ENCODE data around the gene FAM3B. TPM values are rescaled to one million over a fixed set of nuclear protein-coding genes. Genes with fewer than 3 reads are reported as not detected.

Gene FAM3B
- total and polyA plus RNA-seq, 2 experiments from 2014 or later, result 2.5 to 3.6 TPM

DNA sequence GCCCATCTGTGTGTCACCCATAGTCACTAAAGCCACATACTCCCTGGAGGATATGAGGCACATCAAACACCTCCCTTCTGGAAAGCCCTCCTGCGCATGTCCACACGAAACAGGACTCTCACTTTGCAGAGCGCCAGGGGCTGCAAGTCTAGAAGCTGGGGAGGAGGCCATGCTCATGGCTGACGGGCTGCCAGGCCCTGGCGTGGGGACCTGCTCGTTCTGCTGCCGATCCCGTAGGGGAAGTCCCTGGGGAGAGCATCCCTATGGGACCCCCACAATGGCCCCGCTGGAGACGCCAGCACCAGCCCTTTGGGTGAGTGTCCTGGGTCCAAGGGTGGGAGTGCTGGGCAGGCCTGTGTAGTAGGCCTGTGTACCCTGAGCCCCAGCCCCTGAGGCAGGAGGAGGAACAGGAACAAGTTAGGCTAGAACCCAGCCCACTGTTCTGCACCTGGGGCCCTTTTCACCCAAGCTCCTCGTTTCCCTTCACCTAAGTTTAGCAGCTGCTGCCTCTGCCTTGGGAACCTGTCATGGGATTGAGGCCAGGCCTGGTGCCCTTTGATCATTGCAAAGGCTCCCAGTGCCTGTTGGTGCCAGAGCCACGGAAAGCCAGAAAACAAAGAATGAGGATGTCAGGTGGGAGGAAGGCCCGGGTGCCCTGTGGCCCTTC, 9.9 kb downstream of the FAM3B start:
- Mint-ChIP-seq H3K4me3 (no peak overlapping the region), H3K4me1 (peaks cover 15% of the 10 kb centered on the region), H3K27me3 (ENCODE audit: insufficient read depth, low read depth, poor library complexity) (peaks cover 6% of the 10 kb centered on the region), H3K36me3 (ENCODE audit: low read depth) (no peaks in the 10 kb centered on the region), H3K9me3 (no peaks in the 10 kb centered on the region), H3K27ac (no peak overlapping the region)
- no peak overlapping the region for H3K27ac ChIP-seq (ENCODE audit: low read depth)
- no peaks in the 10 kb centered on the region for H3K27me3 ChIP-seq (ENCODE audit: insufficient read depth)
- no peaks in the 10 kb centered on the region for H3F3A ChIP-seq (replicated peaks; ENCODE audit: low read depth)
- H3K4me2 ChIP-seq, result no peak overlapping the region
- H3K9me2 ChIP-seq (ENCODE audit: insufficient read depth), result no peaks in the 10 kb centered on the region
- H3K36me3 ChIP-seq (ENCODE audit: insufficient read depth), result no peaks in the 10 kb centered on the region
- H3K79me2 ChIP-seq (replicated peaks; ENCODE audit: insufficient read depth), result no peaks in the 10 kb centered on the region
- no peak overlapping the region for H2AFZ ChIP-seq
- DNase-seq (ENCODE audit: low spot score) (no peak), ATAC-seq (no peak)
- no peaks in the 10 kb centered on the region; the same call in 1 of the 2 replicates for H3K4me1 ChIP-seq (ENCODE audit: insufficient read depth)
- no peak overlapping the region for H3K4me3 ChIP-seq
- H4K20me1 ChIP-seq (replicated peaks; ENCODE audit: insufficient read depth), result no peaks in the 10 kb centered on the region
- TF ChIP-seq EZH2phosphoT487 (IDR thresholded peaks at IDR 0.05; ENCODE audit: unreplicated experiment) (no peak), JUNB (IDR thresholded peaks at IDR 0.05; ENCODE audit: unreplicated experiment) (no peak), NANOG (IDR thresholded peaks at IDR 0.05; ENCODE audit: borderline replicate concordance) (no peak), STAT1 (IDR thresholded peaks at IDR 0.05; ENCODE audit: unreplicated experiment) (no peak), ZNF114 (CRISPR knock-in tag; IDR thresholded peaks at IDR 0.05) (no peak)
- TF ChIP-seq, protein P1, sequence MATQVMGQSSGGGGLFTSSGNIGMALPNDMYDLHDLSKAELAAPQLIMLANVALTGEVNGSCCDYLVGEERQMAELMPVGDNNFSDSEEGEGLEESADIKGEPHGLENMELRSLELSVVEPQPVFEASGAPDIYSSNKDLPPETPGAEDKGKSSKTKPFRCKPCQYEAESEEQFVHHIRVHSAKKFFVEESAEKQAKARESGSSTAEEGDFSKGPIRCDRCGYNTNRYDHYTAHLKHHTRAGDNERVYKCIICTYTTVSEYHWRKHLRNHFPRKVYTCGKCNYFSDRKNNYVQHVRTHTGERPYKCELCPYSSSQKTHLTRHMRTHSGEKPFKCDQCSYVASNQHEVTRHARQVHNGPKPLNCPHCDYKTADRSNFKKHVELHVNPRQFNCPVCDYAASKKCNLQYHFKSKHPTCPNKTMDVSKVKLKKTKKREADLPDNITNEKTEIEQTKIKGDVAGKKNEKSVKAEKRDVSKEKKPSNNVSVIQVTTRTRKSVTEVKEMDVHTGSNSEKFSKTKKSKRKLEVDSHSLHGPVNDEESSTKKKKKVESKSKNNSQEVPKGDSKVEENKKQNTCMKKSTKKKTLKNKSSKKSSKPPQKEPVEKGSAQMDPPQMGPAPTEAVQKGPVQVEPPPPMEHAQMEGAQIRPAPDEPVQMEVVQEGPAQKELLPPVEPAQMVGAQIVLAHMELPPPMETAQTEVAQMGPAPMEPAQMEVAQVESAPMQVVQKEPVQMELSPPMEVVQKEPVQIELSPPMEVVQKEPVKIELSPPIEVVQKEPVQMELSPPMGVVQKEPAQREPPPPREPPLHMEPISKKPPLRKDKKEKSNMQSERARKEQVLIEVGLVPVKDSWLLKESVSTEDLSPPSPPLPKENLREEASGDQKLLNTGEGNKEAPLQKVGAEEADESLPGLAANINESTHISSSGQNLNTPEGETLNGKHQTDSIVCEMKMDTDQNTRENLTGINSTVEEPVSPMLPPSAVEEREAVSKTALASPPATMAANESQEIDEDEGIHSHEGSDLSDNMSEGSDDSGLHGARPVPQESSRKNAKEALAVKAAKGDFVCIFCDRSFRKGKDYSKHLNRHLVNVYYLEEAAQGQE (IDR thresholded peaks at IDR 0.05; ENCODE audit: unreplicated experiment), result no peak

DNA sequence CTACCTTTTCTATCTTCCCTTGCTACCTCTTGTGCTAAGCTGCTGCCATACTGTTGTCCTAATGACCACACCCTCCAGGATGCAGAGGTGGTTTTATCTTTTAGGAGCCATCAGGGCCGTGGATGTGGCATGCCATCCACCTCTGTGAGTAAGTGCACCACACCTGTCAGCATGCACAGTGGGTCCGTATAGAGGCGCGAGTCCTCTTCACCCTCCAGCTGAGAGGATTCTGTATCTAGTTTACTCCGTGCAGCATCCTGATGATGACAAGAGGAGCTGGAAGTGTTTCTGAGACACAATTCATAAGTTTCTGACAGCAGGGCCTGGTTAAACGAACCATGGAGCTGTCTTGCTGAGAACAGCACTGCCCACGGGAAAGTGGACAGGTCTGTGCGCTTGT, 11.2 kb downstream of the FAM3B start:
- H3K27me3 ChIP-seq (ENCODE audit: insufficient read depth), result no peaks in the 10 kb centered on the region
- H3K9me2 ChIP-seq (ENCODE audit: insufficient read depth), result no peaks in the 10 kb centered on the region
- no peaks in the 10 kb centered on the region for H3F3A ChIP-seq (replicated peaks; ENCODE audit: low read depth)
- DNase-seq (ENCODE audit: low spot score) (no peak), ATAC-seq (no peak)
- no peak overlapping the region for H2AFZ ChIP-seq
- no peak overlapping the region for H3K27ac ChIP-seq (ENCODE audit: low read depth)
- Mint-ChIP-seq H3K9me3 (peaks cover 2% of the 10 kb centered on the region; the same call in 1 of the 3 replicates), H3K36me3 (ENCODE audit: low read depth) (no peaks in the 10 kb centered on the region), H3K4me3 (no peak overlapping the region), H3K4me1 (peaks cover 9% of the 10 kb centered on the region), H3K27ac (no peak overlapping the region), H3K27me3 (ENCODE audit: insufficient read depth, low read depth, poor library complexity) (peaks cover 6% of the 10 kb centered on the region)
- H3K36me3 ChIP-seq (ENCODE audit: insufficient read depth), result no peaks in the 10 kb centered on the region
- H3K4me1 ChIP-seq (ENCODE audit: insufficient read depth), result no peaks in the 10 kb centered on the region; the same call in 1 of the 2 replicates
- no peak overlapping the region for H3K4me2 ChIP-seq
- no peaks in the 10 kb centered on the region for H3K79me2 ChIP-seq (replicated peaks; ENCODE audit: insufficient read depth)
- H3K4me3 ChIP-seq, result no peak overlapping the region
- no peaks in the 10 kb centered on the region for H4K20me1 ChIP-seq (replicated peaks; ENCODE audit: insufficient read depth)
- no peak for TF ChIP-seq NANOG (IDR thresholded peaks at IDR 0.05; ENCODE audit: borderline replicate concordance)
- TF ChIP-seq ZNF114 (CRISPR knock-in tag; IDR thresholded peaks at IDR 0.05), result no peak
- TF ChIP-seq, protein P1 (IDR thresholded peaks at IDR 0.05; ENCODE audit: unreplicated experiment), result no peak
- TF ChIP-seq EZH2 (IDR thresholded peaks at IDR 0.05; ENCODE audit: low read depth, unreplicated experiment), result no peak
- TF ChIP-seq, protein P2, sequence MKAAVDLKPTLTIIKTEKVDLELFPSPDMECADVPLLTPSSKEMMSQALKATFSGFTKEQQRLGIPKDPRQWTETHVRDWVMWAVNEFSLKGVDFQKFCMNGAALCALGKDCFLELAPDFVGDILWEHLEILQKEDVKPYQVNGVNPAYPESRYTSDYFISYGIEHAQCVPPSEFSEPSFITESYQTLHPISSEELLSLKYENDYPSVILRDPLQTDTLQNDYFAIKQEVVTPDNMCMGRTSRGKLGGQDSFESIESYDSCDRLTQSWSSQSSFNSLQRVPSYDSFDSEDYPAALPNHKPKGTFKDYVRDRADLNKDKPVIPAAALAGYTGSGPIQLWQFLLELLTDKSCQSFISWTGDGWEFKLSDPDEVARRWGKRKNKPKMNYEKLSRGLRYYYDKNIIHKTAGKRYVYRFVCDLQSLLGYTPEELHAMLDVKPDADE (IDR thresholded peaks at IDR 0.05), result no peak
- TF ChIP-seq ZNF331 (CRISPR knock-in tag; IDR thresholded peaks at IDR 0.05; ENCODE audit: low read depth), result no peak
- no peak for TF ChIP-seq JUNB (IDR thresholded peaks at IDR 0.05; ENCODE audit: unreplicated experiment)
- TF ChIP-seq CREB1 (CRISPR knock-in tag; IDR thresholded peaks at IDR 0.05; ENCODE audit: low read depth), result no peak

Measured in GM23338 (cell line).